Astrocyte (in vitro differentiated cells and primary cell): Measurements from ENCODE around the gene TRPM4. TPM values are rescaled to one million over a fixed set of nuclear protein-coding genes. Genes with fewer than 3 reads are reported as not detected.

Source experiments
- DNase-seq: peaks from one replicate; pipeline ENCODE4 v3.0.0-alpha.2; 2010; ENCODE audit warnings: low read depth
- FAIRE-seq: peaks from 2 replicates; lab custom pipeline; 2011; peaks lifted over from hg19 to GRCh38; lab: Jason Lieb, UNC
- H2AFZ ChIP-seq: 2 replicates; pipeline ENCODE4 v1.6.0; 2012; ENCODE audit warnings: low read depth, low read length, inconsistent platforms
- H3K27ac ChIP-seq: 2 replicates; pipeline ENCODE4 v1.5.1; 2011; ENCODE audit warnings: low read depth, low read length, inconsistent platforms
- H3K27me3 ChIP-seq: 2 replicates; pipeline ENCODE4 v1.6.0; 2011; ENCODE audit warnings: low read length, inconsistent platforms; ENCODE audit not compliant: insufficient read depth
- H3K36me3 ChIP-seq: 2 replicates; pipeline ENCODE4 v1.5.1; 2011; ENCODE audit warnings: low read length, inconsistent platforms; ENCODE audit not compliant: insufficient read depth
- H3K4me1 ChIP-seq: 2 replicates; pipeline ENCODE4 v1.5.1; 2011; ENCODE audit warnings: low read length, inconsistent platforms; ENCODE audit not compliant: insufficient read depth
- H3K4me2 ChIP-seq: 2 replicates; pipeline ENCODE4 v1.6.0; 2012; ENCODE audit warnings: low read length, inconsistent platforms
- H3K4me3 ChIP-seq: 2 replicates; pipeline ENCODE4 v1.5.1; 2011; ENCODE audit warnings: low read depth, mild to moderate bottlenecking, low read length, inconsistent platforms; ENCODE audit not compliant: insufficient read depth
- H3K79me2 ChIP-seq: 2 replicates; pipeline ENCODE4 v1.6.0; 2012; ENCODE audit warnings: mild to moderate bottlenecking, low read length, inconsistent platforms; ENCODE audit not compliant: insufficient read depth
- H3K9ac ChIP-seq: 2 replicates; pipeline ENCODE4 v1.6.0; 2012; ENCODE audit warnings: mild to moderate bottlenecking, low read length, inconsistent platforms
- H3K9me3 ChIP-seq: 2 replicates; pipeline ENCODE4 v1.5.1; 2012; ENCODE audit warnings: low read depth, mild to moderate bottlenecking, low read length, inconsistent platforms; ENCODE audit not compliant: insufficient read depth
- H4K20me1 ChIP-seq: 2 replicates; pipeline ENCODE4 v1.6.0; 2012; ENCODE audit warnings: low read length, inconsistent platforms; ENCODE audit not compliant: insufficient read depth
- H3K27ac Mint-ChIP-seq: one replicate; pipeline ENCODE4 v1.8.0; 2021; ENCODE audit warnings: mild to moderate bottlenecking, mixed read lengths; ENCODE audit not compliant: unreplicated experiment
- H3K27me3 Mint-ChIP-seq: one replicate; pipeline ENCODE4 v1.8.0; 2021; ENCODE audit warnings: low read depth, mixed read lengths; ENCODE audit not compliant: unreplicated experiment
- H3K36me3 Mint-ChIP-seq: one replicate; pipeline ENCODE4 v1.8.0; 2021; ENCODE audit warnings: low read depth, mixed read lengths; ENCODE audit not compliant: unreplicated experiment
- H3K4me1 Mint-ChIP-seq: one replicate; pipeline ENCODE4 v1.8.0; 2021; ENCODE audit warnings: low read depth, mixed read lengths; ENCODE audit not compliant: unreplicated experiment
- H3K4me3 Mint-ChIP-seq: one replicate; pipeline ENCODE4 v1.8.0; 2021; ENCODE audit warnings: mild to moderate bottlenecking, moderate library complexity, mixed read lengths; ENCODE audit not compliant: unreplicated experiment
- H3K9me3 Mint-ChIP-seq: one replicate; pipeline ENCODE4 v1.8.0; 2021; ENCODE audit warnings: mild to moderate bottlenecking, mixed read lengths; ENCODE audit not compliant: unreplicated experiment
- EZH2 ChIP-seq: IDR thresholded peaks from 2 replicates; pipeline ENCODE4 v1.6.1; 2012; ENCODE audit warnings: mild to moderate bottlenecking, low read length, inconsistent platforms; ENCODE audit not compliant: insufficient read depth
- total RNA-seq: library from RNA; stranded (reverse); gene quantifications from 2 replicates; pipeline ENCODE4 v1.2.1, GENCODE V29; 2021
- TF ChIP-seq, protein P1 (sequence below): IDR thresholded peaks from 2 replicates; pipeline ENCODE4 v1.5.1; 2011; ENCODE audit warnings: low read depth, mild to moderate bottlenecking, inconsistent platforms, low read length, moderate library complexity; ENCODE audit not compliant: insufficient read depth

TRPM4 gene
- total RNA-seq, 1 donor from 2014 or later, result 26.3 TPM

DNA sequence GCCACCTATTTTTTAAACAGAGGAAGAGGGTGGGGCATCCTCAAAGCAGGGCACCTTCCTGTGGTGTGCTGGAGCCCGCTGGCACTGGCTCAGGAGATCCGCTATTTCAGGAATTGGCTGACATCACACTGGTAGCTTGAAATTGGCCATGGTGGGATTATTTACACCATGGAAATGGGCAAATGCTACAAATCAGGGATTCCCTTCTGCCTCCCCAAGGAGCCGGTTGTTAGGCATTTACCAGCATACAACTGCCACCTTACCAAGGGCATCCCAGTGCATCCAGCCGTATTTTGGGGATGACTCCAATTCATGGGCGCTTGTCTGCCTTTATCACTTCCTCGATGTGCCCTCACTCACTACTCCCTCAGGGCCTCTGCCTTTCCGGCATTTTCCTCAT lies 16.6 kb upstream of the TRPM4 start:
- Histone ChIP-seq H4K20me1 (no peaks in the 10 kb centered on the region), H2AFZ (no peak overlapping the region), H3K79me2 (no peaks in the 10 kb centered on the region), H3K36me3 (no peaks in the 10 kb centered on the region), H3K27me3 (no peaks in the 10 kb centered on the region), H3K4me2 (no peak overlapping the region), H3K4me3 (no peak overlapping the region), H3K9me3 (no peaks in the 10 kb centered on the region), H3K9ac (no peak overlapping the region), H3K27ac (no peak overlapping the region), H3K4me1 (no peaks in the 10 kb centered on the region)
- no peak for TF ChIP-seq EZH2
- TF ChIP-seq, protein P1, sequence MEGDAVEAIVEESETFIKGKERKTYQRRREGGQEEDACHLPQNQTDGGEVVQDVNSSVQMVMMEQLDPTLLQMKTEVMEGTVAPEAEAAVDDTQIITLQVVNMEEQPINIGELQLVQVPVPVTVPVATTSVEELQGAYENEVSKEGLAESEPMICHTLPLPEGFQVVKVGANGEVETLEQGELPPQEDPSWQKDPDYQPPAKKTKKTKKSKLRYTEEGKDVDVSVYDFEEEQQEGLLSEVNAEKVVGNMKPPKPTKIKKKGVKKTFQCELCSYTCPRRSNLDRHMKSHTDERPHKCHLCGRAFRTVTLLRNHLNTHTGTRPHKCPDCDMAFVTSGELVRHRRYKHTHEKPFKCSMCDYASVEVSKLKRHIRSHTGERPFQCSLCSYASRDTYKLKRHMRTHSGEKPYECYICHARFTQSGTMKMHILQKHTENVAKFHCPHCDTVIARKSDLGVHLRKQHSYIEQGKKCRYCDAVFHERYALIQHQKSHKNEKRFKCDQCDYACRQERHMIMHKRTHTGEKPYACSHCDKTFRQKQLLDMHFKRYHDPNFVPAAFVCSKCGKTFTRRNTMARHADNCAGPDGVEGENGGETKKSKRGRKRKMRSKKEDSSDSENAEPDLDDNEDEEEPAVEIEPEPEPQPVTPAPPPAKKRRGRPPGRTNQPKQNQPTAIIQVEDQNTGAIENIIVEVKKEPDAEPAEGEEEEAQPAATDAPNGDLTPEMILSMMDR, result no peak
- Mint-ChIP-seq H3K27ac (no peak overlapping the region), H3K27me3 (peaks cover 6% of the 10 kb centered on the region), H3K4me1 (peaks cover 6% of the 10 kb centered on the region), H3K9me3 (no peaks in the 10 kb centered on the region), H3K4me3 (peak overlapping the region; percentile 10), H3K36me3 (peaks cover 14% of the 10 kb centered on the region)
- DNase-seq (no peak), FAIRE-seq (no peak)

DNA sequence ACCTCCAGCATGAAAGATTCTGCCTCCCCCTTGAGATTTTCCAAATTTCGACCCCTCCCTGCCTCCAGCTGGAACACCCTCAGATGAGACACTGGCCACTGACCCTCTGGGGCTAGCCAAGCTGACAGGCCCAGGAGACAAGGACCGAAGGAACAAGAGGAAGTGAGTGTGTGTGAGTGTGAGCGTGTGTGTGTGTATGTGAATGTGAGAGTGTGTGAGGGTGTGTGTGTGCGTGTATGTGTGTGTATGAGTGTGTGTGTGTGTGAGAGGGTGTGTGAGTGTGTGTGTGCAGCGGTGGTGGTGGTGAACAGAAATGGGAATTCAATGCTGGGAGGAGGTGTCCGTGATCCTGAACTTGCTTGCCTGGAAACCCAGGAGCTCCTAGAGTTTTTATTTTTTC lies 16.2 kb upstream of the TRPM4 start:
- H3K4me2 ChIP-seq, result no peak overlapping the region
- no peaks in the 10 kb centered on the region for H3K36me3 ChIP-seq
- DNase-seq, result no peak
- no peak for TF ChIP-seq EZH2
- TF ChIP-seq, protein P1, result no peak
- no peak overlapping the region for H3K4me3 ChIP-seq
- Mint-ChIP-seq H3K9me3 (no peaks in the 10 kb centered on the region), H3K27me3 (peaks cover 6% of the 10 kb centered on the region), H3K27ac (no peak overlapping the region), H3K4me3 (peak overlapping the region; percentile 10), H3K4me1 (peaks cover 6% of the 10 kb centered on the region), H3K36me3 (peaks cover 10% of the 10 kb centered on the region)
- no peaks in the 10 kb centered on the region for H4K20me1 ChIP-seq
- no peak overlapping the region for H3K27ac ChIP-seq
- H3K27me3 ChIP-seq, result no peaks in the 10 kb centered on the region
- no peaks in the 10 kb centered on the region for H3K79me2 ChIP-seq
- H2AFZ ChIP-seq, result no peak overlapping the region
- no peaks in the 10 kb centered on the region for H3K4me1 ChIP-seq
- no peak overlapping the region for H3K9ac ChIP-seq
- no peak for FAIRE-seq
- H3K9me3 ChIP-seq, result no peaks in the 10 kb centered on the region

DNA sequence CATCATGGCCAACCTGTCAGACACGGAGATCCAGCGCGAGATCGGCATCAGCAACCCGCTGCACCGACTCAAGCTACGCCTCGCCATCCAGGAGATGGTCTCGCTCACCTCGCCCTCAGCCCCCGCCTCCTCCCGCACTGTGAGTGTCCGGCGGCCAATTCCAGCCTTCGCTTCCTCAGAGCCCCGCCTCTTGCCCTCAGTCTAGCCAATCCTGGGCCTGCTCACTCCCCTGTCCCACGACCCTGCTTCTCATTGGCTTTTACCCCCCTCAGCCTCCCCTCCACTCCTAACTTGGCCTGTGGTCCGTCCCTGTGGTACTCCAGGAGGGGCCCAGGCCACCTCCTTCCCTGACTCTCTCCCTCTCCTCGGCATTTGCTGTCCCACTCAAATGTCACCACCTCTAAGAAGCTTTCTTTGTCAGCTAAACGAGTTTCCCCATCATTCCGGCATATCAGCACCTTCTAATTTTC lies 14.7 kb upstream of the TRPM4 start:
- H4K20me1 ChIP-seq, result no peaks in the 10 kb centered on the region
- no peaks in the 10 kb centered on the region for H3K27me3 ChIP-seq
- H3K4me1 ChIP-seq, result no peaks in the 10 kb centered on the region
- H3K4me1 Mint-ChIP-seq, result peaks cover 5% of the 10 kb centered on the region
- peaks cover 3% of the 10 kb centered on the region for H3K36me3 Mint-ChIP-seq
- peak overlapping the region; percentile 99 for H3K4me2 ChIP-seq
- TF ChIP-seq, protein P1, result no peak
- FAIRE-seq (peak; percentile 78), DNase-seq (peak; percentile 84)
- no peak overlapping the region for H3K27ac ChIP-seq
- H3K27me3 Mint-ChIP-seq, result peaks cover 7% of the 10 kb centered on the region
- peak overlapping the region; percentile 91 for H2AFZ ChIP-seq
- H3K9me3 Mint-ChIP-seq, result no peaks in the 10 kb centered on the region
- no peaks in the 10 kb centered on the region for H3K9me3 ChIP-seq
- no peaks in the 10 kb centered on the region for H3K36me3 ChIP-seq
- H3K4me3 ChIP-seq, result peak overlapping the region; percentile 58
- peak overlapping the region; percentile 70 for H3K9ac ChIP-seq
- no peaks in the 10 kb centered on the region for H3K79me2 ChIP-seq
- peak overlapping the region; percentile 91 for H3K4me3 Mint-ChIP-seq
- peak overlapping the region; percentile 50 for H3K27ac Mint-ChIP-seq
